K562 (cell line): Measurements from ENCODE around the gene RAD52. TPM values are rescaled to one million over a fixed set of nuclear protein-coding genes. Genes with fewer than 3 reads are reported as not detected.
A peak's percentile ranks its signal among the peaks of the same experiment; 100 is the strongest.

Source experiments
- CREB1 ChIP-seq, 2 experiments: sonication (generic) in 1 of 2; formaldehyde crosslinking in 1 of 2; IDR thresholded peaks; 2 replicates each; pipeline versions ENCODE4 v1.6.1 to v1.8.0; 2012 to 2022; ENCODE audit warnings: inconsistent platforms in 1 of 2, mild to moderate bottlenecking in 1 of 2, missing genetic modification reagents in 1 of 2, moderate library complexity in 1 of 2
- DMBX1 ChIP-seq: fragments of 250-450 bp; sonication (Bioruptor Pico); IDR thresholded peaks from 2 replicates; pipeline ENCODE4 v1.8.0; 2022; ENCODE audit warnings: inconsistent platforms, mild to moderate bottlenecking, moderate library complexity, borderline replicate concordance
- E2F3 ChIP-seq: fragments of 250-450 bp; sonication (Bioruptor Pico); IDR thresholded peaks from 2 replicates; pipeline ENCODE4 v1.4.0; 2020; ENCODE audit warnings: mild to moderate bottlenecking
- FOS ChIP-seq: IDR thresholded peaks from 3 replicates; pipeline ENCODE4 v1.6.1; 2011; ENCODE audit not compliant: insufficient read length; ENCODE audit errors: extremely low read depth
- FOXK1 ChIP-seq: sonication (generic); formaldehyde crosslinking; IDR thresholded peaks from 2 replicates; pipeline ENCODE4 v1.8.0; 2022; ENCODE audit warnings: missing genetic modification reagents, mild to moderate bottlenecking, borderline replicate concordance
- GMEB1 ChIP-seq: fragments of 250-450 bp; sonication (Bioruptor Pico); IDR thresholded peaks from 2 replicates; pipeline ENCODE4 v1.4.0; 2020; ENCODE audit warnings: mild to moderate bottlenecking
- HLTF ChIP-seq: fragments of 450-650 bp; IDR thresholded peaks from 2 replicates; pipeline ENCODE4 v1.6.1; 2016
- JUNB ChIP-seq: fragments of 450-650 bp; formaldehyde crosslinking; conservative IDR thresholded peaks from 2 replicates; pipeline ENCODE4 v1.4.0; 2020; ENCODE audit warnings: mild to moderate bottlenecking
- NCOA1 ChIP-seq: fragments of 450-650 bp; IDR thresholded peaks from 2 replicates; pipeline ENCODE4 v1.6.1; 2016; ENCODE audit warnings: low read depth
- NELFE ChIP-seq: IDR thresholded peaks from 2 replicates; pipeline ENCODE4 v1.6.1; 2011; ENCODE audit warnings: mild to moderate bottlenecking; ENCODE audit not compliant: insufficient read depth, insufficient read length
- NFIC ChIP-seq: fragments of 450-650 bp; IDR thresholded peaks from 2 replicates; pipeline ENCODE4 v1.6.1; 2017; ENCODE audit warnings: mild to moderate bottlenecking, inconsistent platforms
- RBFOX2 ChIP-seq: fragments of 200-400 bp; formaldehyde crosslinking; IDR thresholded peaks from 2 replicates; pipeline ENCODE4 v1.6.1; 2017; ENCODE audit warnings: low read depth, mild to moderate bottlenecking, low read length, moderate library complexity
- SMC3 ChIP-seq: conservative IDR thresholded peaks from 2 replicates; pipeline ENCODE4 v1.6.1; 2011; ENCODE audit warnings: low read depth, low read length, improper control_type of control experiment; ENCODE audit not compliant: insufficient read depth
- SNRNP70 ChIP-seq: fragments of 200-400 bp; formaldehyde crosslinking; optimal IDR thresholded peaks from 2 replicates; pipeline ENCODE3; 2017; ENCODE audit warnings: low read depth, low read length
- TFAP4 ChIP-seq: sonication (generic); formaldehyde crosslinking; IDR thresholded peaks from 2 replicates; pipeline ENCODE4 v1.8.0; 2022; ENCODE audit warnings: missing genetic modification reagents, mild to moderate bottlenecking, moderate library complexity, borderline replicate concordance
- ZBED1 ChIP-seq: IDR thresholded peaks from 2 replicates; pipeline ENCODE4 v1.6.1; 2014
- ZNF561 ChIP-seq: fragments of 450-650 bp; formaldehyde crosslinking; conservative IDR thresholded peaks from 2 replicates; pipeline ENCODE4 v1.4.0; 2020; ENCODE audit warnings: mild to moderate bottlenecking, moderate library complexity
- ZNF583 ChIP-seq: fragments of 250-450 bp; sonication (Bioruptor Pico); IDR thresholded peaks from 2 replicates; pipeline ENCODE4 v1.4.0; 2020
- polyA plus RNA-seq, 8 experiments: library from polyadenylated mRNA; depleted of rRNA in 4 of 8; stranded (reverse) in 5 of 8; unstranded in 3 of 8; fragments of >200 nt; fragmentation: Nextera tagmentation in 2 of 8; fragmentation: Illumina TruSeq in 1 of 8; extraction: Ambion mirVana in 2 of 8; extraction: Trizol in 1 of 8; gene quantifications; 2 replicates each; pipeline versions ENCODE4 v1.2.1 to v1.2.3, GENCODE V29; 2011 to 2014; ENCODE audit warnings: inconsistent platforms in 1 of 8, missing spikeins in 1 of 8
- total RNA-seq, 7 experiments: library from RNA; depleted of rRNA in 6 of 7; stranded (reverse); fragments of >200 nt in 6 of 7; fragmentation: Illumina TruSeq in 2 of 7; extraction: Trizol in 2 of 7; gene quantifications; 2 replicates each; pipeline versions ENCODE4 v1.2.1 to v1.2.3, GENCODE V29; 2011 to 2021; ENCODE audit warnings: low replicate concordance in 1 of 7
- TF ChIP-seq, protein P1 (sequence below): fragments of 250-450 bp; sonication (Bioruptor Pico); IDR thresholded peaks from 2 replicates; pipeline ENCODE4 v1.9.0; 2021; ENCODE audit warnings: mild to moderate bottlenecking, inconsistent platforms
- TF ChIP-seq, protein P2 (sequence below): fragments of 450-650 bp; IDR thresholded peaks from 2 replicates; pipeline ENCODE4 v1.6.1; 2016; ENCODE audit warnings: mild to moderate bottlenecking

RAD52 gene
- total and polyA plus RNA-seq, 9 of the 15 experiments (the other 6 are each of a cell fraction or from before 2014, with no cell fraction given), result 1.3 to 15.9 (median 9.3) TPM

- TF ChIP-seq, protein P1, sequence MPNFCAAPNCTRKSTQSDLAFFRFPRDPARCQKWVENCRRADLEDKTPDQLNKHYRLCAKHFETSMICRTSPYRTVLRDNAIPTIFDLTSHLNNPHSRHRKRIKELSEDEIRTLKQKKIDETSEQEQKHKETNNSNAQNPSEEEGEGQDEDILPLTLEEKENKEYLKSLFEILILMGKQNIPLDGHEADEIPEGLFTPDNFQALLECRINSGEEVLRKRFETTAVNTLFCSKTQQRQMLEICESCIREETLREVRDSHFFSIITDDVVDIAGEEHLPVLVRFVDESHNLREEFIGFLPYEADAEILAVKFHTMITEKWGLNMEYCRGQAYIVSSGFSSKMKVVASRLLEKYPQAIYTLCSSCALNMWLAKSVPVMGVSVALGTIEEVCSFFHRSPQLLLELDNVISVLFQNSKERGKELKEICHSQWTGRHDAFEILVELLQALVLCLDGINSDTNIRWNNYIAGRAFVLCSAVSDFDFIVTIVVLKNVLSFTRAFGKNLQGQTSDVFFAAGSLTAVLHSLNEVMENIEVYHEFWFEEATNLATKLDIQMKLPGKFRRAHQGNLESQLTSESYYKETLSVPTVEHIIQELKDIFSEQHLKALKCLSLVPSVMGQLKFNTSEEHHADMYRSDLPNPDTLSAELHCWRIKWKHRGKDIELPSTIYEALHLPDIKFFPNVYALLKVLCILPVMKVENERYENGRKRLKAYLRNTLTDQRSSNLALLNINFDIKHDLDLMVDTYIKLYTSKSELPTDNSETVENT (CRISPR knock-in tag), result no peak
- no peak for TF ChIP-seq SNRNP70
- TF ChIP-seq CREB1 (IDR thresholded peaks at IDR 0.05), result peak; percentile 41
- no peak; the same call in 1 of the 2 replicates for TF ChIP-seq CREB1 (CRISPR knock-in tag; IDR thresholded peaks at IDR 0.05)
- TF ChIP-seq, protein P2, sequence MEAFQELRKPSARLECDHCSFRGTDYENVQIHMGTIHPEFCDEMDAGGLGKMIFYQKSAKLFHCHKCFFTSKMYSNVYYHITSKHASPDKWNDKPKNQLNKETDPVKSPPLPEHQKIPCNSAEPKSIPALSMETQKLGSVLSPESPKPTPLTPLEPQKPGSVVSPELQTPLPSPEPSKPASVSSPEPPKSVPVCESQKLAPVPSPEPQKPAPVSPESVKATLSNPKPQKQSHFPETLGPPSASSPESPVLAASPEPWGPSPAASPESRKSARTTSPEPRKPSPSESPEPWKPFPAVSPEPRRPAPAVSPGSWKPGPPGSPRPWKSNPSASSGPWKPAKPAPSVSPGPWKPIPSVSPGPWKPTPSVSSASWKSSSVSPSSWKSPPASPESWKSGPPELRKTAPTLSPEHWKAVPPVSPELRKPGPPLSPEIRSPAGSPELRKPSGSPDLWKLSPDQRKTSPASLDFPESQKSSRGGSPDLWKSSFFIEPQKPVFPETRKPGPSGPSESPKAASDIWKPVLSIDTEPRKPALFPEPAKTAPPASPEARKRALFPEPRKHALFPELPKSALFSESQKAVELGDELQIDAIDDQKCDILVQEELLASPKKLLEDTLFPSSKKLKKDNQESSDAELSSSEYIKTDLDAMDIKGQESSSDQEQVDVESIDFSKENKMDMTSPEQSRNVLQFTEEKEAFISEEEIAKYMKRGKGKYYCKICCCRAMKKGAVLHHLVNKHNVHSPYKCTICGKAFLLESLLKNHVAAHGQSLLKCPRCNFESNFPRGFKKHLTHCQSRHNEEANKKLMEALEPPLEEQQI, result peak; percentile 57; the same call in 1 of the 2 replicates
- TF ChIP-seq E2F3 (CRISPR knock-in tag), result 0 out of 2 replicates have a peak, but pooled peaks have one; percentile 11
- TF ChIP-seq RBFOX2, result peak; percentile 93
- no peak for TF ChIP-seq ZNF583 (CRISPR knock-in tag)
- TF ChIP-seq HLTF, result no peak
- TF ChIP-seq GMEB1 (CRISPR knock-in tag), result peak; percentile 21; the same call in 1 of the 2 replicates
- TF ChIP-seq FOS, result no peak
- TF ChIP-seq SMC3, result peak; percentile 83
- TF ChIP-seq ZNF561, result no peak
- TF ChIP-seq NCOA1, result peak; percentile 12; the same call in 1 of the 2 replicates
- TF ChIP-seq FOXK1 (CRISPR knock-in tag), result no peak
- no peak for TF ChIP-seq NELFE
- peak; percentile 15; the same call in 1 of the 2 replicates for TF ChIP-seq NFIC
- TF ChIP-seq ZBED1, result no peak
- no peak for TF ChIP-seq JUNB
- TF ChIP-seq DMBX1 (CRISPR knock-in tag), result no peak
- peak; percentile 78 for TF ChIP-seq TFAP4 (CRISPR knock-in tag)
These were observed at the start of gene RAD52 (continued) for GRCh38 chr12:949453-950191.
